Activated gamma-delta T cell treated with Interleukin-2 at 50 U/mL for 16 hours (primary cell): ENCODE measurements around the gene WWOX.

Experiments used
- DNase-seq: peaks from one replicate; pipeline ENCODE4 v3.0.0-alpha.2; 2020

The WWOX gene

GRCh38 chr16:78150233-78150632 is 50.8 kb downstream of the WWOX start:
- no peak for DNase-seq

GRCh38 chr16:78154729-78155461 is 55.4 kb downstream of the WWOX start:
- no peak for DNase-seq

- DNase-seq, result no peak
Measured at GRCh38 chr16:78155791-78156345, 56.4 kb downstream of the WWOX start.

- no peak for DNase-seq
Measured at GRCh38 chr16:78161023-78161729, 61.7 kb downstream of the WWOX start.

- no peak for DNase-seq
Measured at GRCh38 chr16:78163772-78164670, 64.6 kb downstream of the WWOX start.

GRCh38 chr16:78170494-78170933 is 71.1 kb downstream of the WWOX start:
- DNase-seq, result no peak

GRCh38 chr16:78175287-78175686 is 75.8 kb downstream of the WWOX start:
- DNase-seq, result no peak

- DNase-seq, result no peak
Measured at GRCh38 chr16:78176435-78176834, 77.0 kb downstream of the WWOX start.

GRCh38 chr16:78177218-78177617 is 77.8 kb downstream of the WWOX start:
- no peak for DNase-seq

- no peak for DNase-seq
Measured at GRCh38 chr16:78177987-78178386, 78.5 kb downstream of the WWOX start.

GRCh38 chr16:78179666-78180065 is 80.2 kb downstream of the WWOX start:
- no peak for DNase-seq

- DNase-seq, result no peak
Measured at GRCh38 chr16:78180349-78180748, 80.9 kb downstream of the WWOX start.

GRCh38 chr16:78183437-78184237 is 84.2 kb downstream of the WWOX start:
- no peak for DNase-seq

GRCh38 chr16:78184238-78185183 is 85.1 kb downstream of the WWOX start:
- no peak for DNase-seq

- no peak for DNase-seq
Measured at GRCh38 chr16:78189121-78189520, 89.7 kb downstream of the WWOX start.

- no peak for DNase-seq
Measured at GRCh38 chr16:78192734-78193488, 93.5 kb downstream of the WWOX start.

- no peak for DNase-seq
Measured at GRCh38 chr16:78194948-78195347, 95.5 kb downstream of the WWOX start.

GRCh38 chr16:78195797-78196196 is 96.3 kb downstream of the WWOX start:
- no peak for DNase-seq

GRCh38 chr16:78196502-78196901 is 97.0 kb downstream of the WWOX start:
- DNase-seq, result no peak

- DNase-seq, result no peak
Measured at GRCh38 chr16:78198288-78198687, 98.8 kb downstream of the WWOX start.
